Right atrium auricular region (tissue), 2 donors: ENCODE data around the gene SLC5A10. TPM values are rescaled to one million over a fixed set of nuclear protein-coding genes. Genes with fewer than 3 reads are reported as not detected.

ENCODE experiments used
- DNase-seq: peaks from one replicate; pipeline ENCODE4 v3.0.0-alpha.2; 2019; ENCODE audit warnings: low spot score
- H3K27ac ChIP-seq, 2 donors: fragments of 200-600 bp; sonication (generic); 1 replicate in 1 of 2; 2 replicates in 1 of 2; pipeline ENCODE4 v1.5.1; 2016 to 2019
- H3K27me3 ChIP-seq, 2 donors: fragments of 200-600 bp; sonication (generic); one replicate each; pipeline versions ENCODE4 v1.5.1 to v1.6.0; 2017 to 2019
- H3K36me3 ChIP-seq: fragments of 200-600 bp; sonication (generic); one replicate; pipeline ENCODE4 v1.5.1; 2016
- H3K4me1 ChIP-seq, 2 donors: fragments of 200-600 bp; sonication (generic); one replicate each; pipeline versions ENCODE4 v1.5.1 to v1.6.0; 2017 to 2019
- H3K4me3 ChIP-seq, 2 donors: fragments of 200-600 bp; sonication (generic); 1 replicate in 1 of 2; 2 replicates in 1 of 2; pipeline ENCODE4 v1.5.1; 2017 to 2019; ENCODE audit warnings: mild to moderate bottlenecking in 1 of 2, moderate library complexity in 1 of 2
- H3K9me3 ChIP-seq, 2 donors: fragments of 200-600 bp; sonication (generic); one replicate each; pipeline ENCODE4 v1.5.1; 2019
- CTCF ChIP-seq, 2 donors: fragments of 200-600 bp; sonication (generic); IDR thresholded peaks; one replicate each; pipeline ENCODE4 v1.5.1; 2019; ENCODE audit warnings: antibody characterized with exemption in 2 of 2
- total RNA-seq, 2 donors: library from RNA; depleted of rRNA; stranded (reverse); fragments of >200 nt; gene quantifications; one replicate each; pipeline ENCODE4 v1.1.0, GENCODE V29; 2016

Gene SLC5A10
- total RNA-seq, 2 donors from 2014 or later, result 0.16 TPM; not detected in 1

- TF ChIP-seq CTCF (IDR thresholded peaks at IDR 0.05), result no peak
- Histone ChIP-seq H3K4me1 (no peaks in the 10 kb centered on the region), H3K27ac (no peak overlapping the region), H3K36me3 (no peaks in the 10 kb centered on the region), H3K27me3 (no peaks in the 10 kb centered on the region), H3K9me3 (no peaks in the 10 kb centered on the region), H3K4me3 (no peak overlapping the region)
- no peak for DNase-seq
Observed at GRCh38 chr17:19010729-19011505, 59.0 kb downstream of the SLC5A10 start.

GRCh38 chr17:19011581-19011980, 59.6 kb downstream of the SLC5A10 start:
- DNase-seq, result no peak
- Histone ChIP-seq H3K9me3 (no peaks in the 10 kb centered on the region), H3K4me1 (no peaks in the 10 kb centered on the region), H3K36me3 (no peaks in the 10 kb centered on the region), H3K4me3 (no peak overlapping the region), H3K27me3 (no peaks in the 10 kb centered on the region), H3K27ac (no peak overlapping the region)
- no peak for TF ChIP-seq CTCF (IDR thresholded peaks at IDR 0.05)

GRCh38 chr17:19012171-19013080, 60.5 kb downstream of the SLC5A10 start:
- no peak for TF ChIP-seq CTCF (IDR thresholded peaks at IDR 0.05)
- Histone ChIP-seq H3K9me3 (no peaks in the 10 kb centered on the region), H3K4me3 (no peak overlapping the region), H3K27me3 (no peaks in the 10 kb centered on the region), H3K27ac (no peak overlapping the region), H3K4me1 (no peaks in the 10 kb centered on the region), H3K36me3 (no peaks in the 10 kb centered on the region)
- DNase-seq, result no peak

GRCh38 chr17:19013226-19013625, 61.3 kb downstream of the SLC5A10 start:
- DNase-seq, result no peak
- TF ChIP-seq CTCF (IDR thresholded peaks at IDR 0.05), result no peak

GRCh38 chr17:19013806-19014627, 62.1 kb downstream of the SLC5A10 start:
- H3K36me3 ChIP-seq, result no peaks in the 10 kb centered on the region
- no peak for DNase-seq
- no peaks in the 10 kb centered on the region for H3K4me1 ChIP-seq
- H3K9me3 ChIP-seq, result no peaks in the 10 kb centered on the region
- no peak for TF ChIP-seq CTCF (IDR thresholded peaks at IDR 0.05)
- H3K27ac ChIP-seq, result no peak overlapping the region
- H3K27me3 ChIP-seq, result no peaks in the 10 kb centered on the region
- H3K4me3 ChIP-seq, result no peak overlapping the region

More at GRCh38 chr17:19013226-19013625, 61.3 kb downstream of the SLC5A10 start:
- no peak overlapping the region for H3K4me3 ChIP-seq
- no peaks in the 10 kb centered on the region for H3K27me3 ChIP-seq
- H3K4me1 ChIP-seq, result no peaks in the 10 kb centered on the region
- H3K9me3 ChIP-seq, result no peaks in the 10 kb centered on the region
- no peaks in the 10 kb centered on the region for H3K36me3 ChIP-seq
- no peak overlapping the region for H3K27ac ChIP-seq
